GM21786 (cell line): ENCODE data around the gene PRKAR2B.

ENCODE experiments used
- ATAC-seq: cut with Tn5 transposase; IDR thresholded peaks from one replicate; pipeline ENCODE4 v1.9.1; 2021; ENCODE audit not compliant: unreplicated experiment

PRKAR2B gene

DNA sequence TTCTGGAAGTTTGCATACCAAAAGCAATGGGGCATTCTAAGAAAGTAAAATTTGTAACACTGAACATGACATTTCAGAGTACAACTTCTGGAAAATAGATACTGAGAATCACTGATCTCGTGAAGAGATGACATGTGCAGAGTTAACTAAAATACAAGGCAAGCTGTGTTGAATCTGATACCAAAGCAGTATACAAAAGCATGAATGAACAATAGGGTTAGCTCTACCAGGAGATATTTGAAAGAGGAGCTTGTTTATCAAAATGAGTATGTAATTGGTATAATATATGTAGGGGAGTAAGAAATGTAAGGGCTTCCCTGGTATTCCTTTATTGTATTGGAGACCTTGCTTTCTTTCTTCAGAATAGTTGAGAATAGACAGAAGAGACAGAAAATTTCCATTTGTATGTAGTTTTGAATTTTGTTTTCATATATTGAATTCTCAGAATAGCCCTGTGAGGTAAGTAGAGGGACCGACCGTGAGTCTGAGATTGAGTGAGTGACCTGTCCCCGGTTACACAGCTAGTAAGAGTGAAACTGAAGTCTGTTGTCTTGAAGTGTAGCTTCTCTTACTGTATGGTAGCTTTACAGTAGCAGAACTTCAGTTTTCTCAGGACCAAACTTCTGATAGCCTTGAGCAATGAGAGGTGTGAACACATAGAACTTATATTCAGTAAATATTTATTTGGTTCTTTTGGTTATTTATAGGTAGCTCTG lies 129.3 kb downstream of the PRKAR2B start:
- peak; percentile 65 for ATAC-seq

DNA sequence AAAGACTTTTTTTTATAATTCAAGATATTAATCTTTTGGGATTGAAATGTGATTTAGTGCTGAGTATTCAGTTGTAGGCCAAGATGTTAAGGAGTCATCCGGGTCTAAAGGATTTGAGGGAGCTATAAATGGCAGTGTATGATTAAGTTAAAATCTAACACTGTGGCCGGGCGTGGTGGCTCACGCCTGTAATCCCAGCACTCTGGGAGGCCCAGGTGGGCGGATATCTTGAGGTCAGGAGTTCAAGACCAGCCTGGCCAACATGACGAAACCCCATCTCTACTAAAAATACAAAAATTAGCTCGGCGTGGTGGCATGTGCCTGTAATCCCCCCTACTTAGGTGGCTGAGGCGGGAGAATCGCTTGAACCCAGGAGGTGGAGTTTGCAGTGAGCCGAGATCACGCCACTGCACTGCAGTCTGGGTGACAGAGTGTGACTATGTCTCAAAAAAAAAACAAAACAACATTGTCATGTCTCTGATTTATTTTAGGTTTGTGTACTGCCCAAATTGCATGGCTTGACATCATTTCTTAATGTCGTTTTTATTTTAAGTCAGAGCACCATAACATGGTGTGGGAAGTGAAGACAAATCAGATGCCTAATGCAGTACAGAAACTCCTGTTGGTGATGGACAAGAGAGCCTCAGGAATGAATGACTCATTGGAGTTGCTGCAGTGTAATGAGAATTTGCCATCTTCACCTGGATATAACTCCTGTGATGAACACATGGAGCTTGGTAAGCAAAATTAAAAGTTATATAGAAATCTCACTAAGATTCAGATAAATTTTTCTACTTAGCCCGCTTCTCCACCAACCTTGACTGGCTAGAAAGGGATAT lies 135.0 kb downstream of the PRKAR2B start:
- ATAC-seq: no peak

DNA sequence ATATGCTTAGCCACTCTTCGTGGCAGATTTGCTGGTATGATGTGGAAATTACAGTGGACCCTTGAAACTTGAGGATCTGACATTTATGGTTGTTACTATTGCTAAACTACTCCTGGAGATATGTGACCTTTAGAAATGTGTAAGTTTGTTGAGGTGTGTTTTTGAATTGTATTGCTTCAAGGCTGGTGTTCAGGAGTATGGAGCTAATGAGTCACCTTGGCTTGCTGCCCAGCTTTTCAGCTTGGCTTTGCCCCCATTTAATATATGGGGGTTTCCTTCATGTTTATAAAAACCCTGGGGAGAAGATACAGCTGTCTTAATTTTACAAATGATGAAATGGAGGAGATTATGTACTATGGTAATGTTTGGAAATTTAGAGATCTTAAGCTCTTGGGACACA lies 135.9 kb downstream of the PRKAR2B start:
- no peak for ATAC-seq

DNA sequence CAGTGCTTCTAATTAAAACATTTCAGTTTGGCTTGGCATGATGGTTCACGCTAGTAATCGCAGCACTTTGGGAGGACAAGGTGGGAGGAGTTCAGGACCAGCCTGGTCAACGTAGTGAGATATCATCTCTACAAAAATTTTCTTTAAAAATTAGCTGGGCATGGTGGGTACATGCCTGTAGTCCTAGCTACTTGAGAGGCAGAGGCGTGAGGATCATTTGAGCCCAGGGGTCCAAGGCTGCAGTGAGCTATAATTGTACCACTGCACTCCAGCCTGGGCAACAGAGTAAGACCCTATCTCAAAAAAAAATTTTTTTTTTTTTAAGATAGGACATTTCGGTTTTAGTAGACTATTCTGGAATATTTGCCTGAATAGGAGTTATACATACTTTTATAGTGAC lies 136.7 kb downstream of the PRKAR2B start:
- ATAC-seq: no peak

DNA sequence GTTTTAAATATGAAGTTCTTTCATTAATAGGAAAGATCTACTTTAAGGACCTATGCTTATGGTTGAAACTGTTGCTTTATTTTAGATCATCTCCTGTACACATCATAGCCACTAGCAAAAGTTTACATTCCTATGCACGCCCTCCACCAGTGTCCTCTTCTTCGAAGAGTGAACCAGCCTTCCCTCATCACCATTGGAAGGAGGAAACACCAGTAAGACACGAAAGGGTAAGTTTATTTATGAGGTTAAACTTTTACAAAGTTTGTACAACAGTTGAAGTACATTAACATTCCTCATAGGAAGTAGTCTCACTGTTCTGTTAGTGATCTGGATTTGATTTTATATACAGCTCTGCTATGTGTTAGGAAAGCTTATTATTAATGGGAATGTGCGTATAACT lies 141.2 kb downstream of the PRKAR2B start:
- no peak for ATAC-seq

DNA sequence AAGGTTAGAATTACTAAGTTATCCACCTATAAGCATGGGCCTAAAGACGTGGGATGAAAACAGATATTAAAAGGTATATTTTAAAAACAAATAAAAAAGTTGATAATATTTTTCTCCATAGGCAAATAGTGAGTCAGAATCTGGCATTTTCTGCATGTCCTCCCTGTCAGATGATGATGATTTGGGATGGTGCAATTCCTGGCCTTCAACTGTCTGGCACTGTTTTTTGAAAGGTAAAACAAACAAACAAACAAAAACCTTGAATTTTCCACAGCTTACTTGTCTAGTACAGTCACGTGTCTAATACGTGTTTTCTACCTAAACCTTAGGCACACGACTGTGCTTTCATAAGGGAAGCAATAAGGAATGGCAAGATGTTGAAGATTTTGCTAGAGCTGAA lies 141.7 kb downstream of the PRKAR2B start:
- ATAC-seq: no peak

DNA sequence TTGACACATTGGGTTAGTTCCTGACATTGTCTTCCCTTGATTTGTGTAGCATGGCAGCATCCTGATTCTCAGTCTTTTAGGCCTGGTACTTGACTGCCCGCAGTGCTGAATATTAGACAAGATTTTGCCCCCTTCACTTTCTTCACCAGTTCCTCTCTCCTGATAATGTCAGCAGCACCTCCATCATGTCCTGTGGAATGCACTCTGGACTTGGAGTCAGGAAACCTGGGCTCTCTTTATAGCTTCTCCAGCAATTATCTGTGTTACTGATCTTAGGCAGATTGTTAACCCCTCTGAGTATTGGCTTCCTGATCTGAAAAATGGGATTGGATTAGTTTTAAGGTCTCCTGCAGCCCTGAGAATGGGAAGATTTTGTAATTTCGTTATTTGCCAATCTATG lies 143.3 kb downstream of the PRKAR2B start:
- ATAC-seq: no peak

DNA sequence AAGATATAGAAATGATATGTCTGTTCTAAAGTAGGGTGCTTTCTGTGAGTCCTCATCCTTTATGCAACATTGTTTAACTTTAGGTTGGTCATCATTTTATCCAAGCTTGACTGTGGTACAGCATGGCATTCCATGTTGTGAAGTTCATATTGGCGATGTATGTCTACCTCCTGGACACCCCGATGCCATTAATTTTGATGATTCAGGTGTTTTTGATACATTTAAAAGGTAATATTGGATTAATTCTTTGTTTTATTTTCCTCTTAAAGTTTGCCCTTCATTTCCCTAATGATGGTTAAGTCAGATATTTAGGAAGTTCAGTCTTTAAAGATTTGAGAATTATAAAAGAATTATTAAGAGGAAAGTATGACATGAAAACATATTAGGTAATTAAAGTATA lies 145.6 kb downstream of the PRKAR2B start:
- ATAC-seq: no peak

DNA sequence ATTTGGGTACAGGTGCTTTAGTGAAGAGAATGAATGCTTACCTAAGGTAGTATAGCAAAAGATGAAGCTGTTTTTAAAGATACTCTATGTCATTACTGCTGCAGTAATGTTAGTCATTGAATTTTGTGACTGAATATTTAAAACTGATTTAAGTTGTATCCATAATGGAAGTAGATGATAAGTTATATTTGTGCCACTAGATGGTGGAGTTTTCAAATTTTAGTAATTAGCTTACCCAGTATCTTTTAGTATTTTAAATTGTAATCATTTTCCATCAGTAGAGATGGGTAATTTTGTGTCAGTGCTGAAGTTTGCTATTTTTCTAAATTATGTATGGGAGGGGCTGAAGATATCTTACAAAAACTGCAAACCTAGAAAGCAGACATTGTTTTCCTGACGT lies 149.5 kb downstream of the PRKAR2B start:
- ATAC-seq: no peak

DNA sequence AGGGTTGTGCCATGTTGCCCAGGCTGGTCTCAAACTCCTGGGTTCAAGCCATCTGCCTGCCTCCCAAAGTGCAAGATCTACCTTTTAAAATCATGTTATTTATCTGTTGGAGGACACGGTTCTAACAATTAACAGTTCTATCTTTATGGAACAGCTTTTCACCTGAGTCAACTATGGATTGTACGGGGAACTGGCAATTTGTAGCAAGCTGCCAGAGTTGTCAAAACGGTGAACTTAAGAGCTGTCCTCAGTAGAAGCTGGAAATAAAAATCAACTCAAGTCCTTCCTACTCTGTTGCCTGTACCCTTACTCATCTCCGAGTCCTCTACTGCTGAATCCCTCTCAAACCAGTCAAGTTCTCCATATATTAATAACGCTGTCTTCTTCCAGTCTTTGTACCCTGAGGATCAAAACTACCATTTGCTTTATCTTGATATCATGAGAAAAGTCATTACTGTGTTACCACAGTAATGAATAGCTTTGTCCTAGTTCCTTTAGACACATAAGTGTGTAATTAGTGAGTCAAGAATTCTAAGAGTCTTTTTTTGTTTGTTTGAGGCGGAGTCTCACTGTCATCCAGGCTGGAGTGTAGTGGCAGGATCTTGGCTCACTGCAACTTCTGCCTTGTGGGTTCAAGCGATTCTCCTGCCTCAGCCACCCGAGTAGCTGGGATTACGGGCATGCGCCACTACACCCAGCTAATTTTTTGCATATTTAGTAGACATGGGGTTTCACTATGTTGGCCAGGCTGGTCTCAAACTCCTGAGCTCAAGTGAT lies 152.5 kb downstream of the PRKAR2B start:
- no peak for ATAC-seq

DNA sequence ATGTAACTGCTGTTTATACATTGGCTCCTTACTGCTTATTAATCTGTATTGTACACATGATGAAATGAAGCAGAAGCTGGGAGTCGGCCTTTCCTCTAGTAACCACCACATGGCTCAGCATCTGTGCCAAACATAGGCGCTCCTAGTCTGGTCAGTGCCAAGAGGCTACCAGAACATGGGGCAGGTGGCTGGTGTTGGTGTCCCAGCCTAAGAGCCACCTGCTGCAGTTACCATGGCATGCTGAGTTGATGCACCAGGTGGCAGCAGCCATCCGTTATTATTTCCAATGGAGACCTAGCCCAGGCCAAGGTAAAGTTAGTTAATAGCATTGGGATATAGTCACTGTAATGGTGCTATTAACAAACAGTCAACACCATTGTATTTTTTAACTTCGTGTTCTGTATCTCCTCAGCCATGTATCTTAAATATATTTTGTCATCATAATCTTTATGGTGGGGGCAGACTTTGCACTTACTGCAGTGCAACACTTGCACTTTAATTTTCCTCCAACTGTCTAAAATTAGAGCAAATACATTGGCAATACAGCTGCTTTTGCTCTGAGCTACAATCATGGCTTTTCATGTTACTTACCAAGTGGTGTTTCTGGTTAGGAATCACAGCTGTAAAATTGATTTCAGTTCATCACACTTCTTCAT lies 157.4 kb downstream of the PRKAR2B start:
- ATAC-seq: no peak

DNA sequence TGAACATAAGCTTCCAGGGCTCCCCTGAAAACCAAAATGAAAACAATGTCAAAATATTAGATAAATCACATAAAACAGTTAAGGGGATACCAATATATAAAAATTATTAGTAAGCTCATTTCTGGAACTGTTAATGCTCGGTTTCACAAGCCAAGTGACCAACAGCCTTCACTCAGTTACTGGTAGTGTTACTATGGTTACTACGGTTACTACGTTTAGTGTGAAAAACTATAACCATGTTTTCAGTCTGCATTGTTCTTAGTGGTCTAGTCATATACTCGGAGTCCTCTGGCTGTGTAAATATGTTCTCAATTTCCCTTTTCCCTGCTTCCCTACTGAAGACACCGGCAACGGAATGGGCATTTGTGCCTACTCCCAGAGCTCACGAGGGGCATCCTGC lies 159.1 kb downstream of the PRKAR2B start:
- no peak for ATAC-seq

DNA sequence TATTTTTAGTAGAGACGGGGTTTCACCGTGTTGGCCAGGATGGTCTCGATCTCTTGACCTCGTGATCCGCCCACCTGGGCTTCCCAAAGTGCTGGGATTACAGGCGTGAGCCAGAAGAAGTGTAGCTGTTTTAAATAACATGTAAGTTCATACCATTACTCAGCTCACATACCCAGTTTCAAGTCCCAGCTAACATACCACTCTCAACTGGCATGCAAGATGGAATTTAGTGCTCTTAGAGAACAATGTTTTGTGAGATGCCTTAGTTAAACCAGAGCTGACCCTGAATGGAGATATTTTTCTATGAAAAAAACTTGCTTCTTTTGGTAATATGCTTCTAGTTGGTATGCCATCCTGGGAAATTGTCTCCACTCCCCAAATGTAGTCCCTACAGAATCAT lies 161.6 kb downstream of the PRKAR2B start:
- ATAC-seq: no peak

DNA sequence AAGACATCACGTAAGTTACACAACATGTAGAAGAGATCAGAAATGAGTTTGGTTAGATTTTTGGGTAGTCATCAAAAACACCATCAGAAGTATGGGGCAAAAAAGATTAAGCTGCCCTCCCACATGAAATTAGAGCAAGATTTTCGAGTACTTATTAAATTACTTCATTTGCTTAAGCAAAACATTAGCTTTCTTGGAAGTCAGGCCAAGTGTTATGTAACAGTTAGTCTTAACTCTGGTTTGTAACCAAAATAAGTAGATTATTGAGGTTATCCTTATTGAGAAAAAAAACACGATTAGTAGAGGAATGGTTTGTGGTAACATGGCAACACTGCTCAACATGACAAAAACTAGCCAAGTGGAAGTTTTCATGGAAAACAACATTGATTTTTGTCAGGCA lies 162.2 kb downstream of the PRKAR2B start:
- no peak for ATAC-seq

DNA sequence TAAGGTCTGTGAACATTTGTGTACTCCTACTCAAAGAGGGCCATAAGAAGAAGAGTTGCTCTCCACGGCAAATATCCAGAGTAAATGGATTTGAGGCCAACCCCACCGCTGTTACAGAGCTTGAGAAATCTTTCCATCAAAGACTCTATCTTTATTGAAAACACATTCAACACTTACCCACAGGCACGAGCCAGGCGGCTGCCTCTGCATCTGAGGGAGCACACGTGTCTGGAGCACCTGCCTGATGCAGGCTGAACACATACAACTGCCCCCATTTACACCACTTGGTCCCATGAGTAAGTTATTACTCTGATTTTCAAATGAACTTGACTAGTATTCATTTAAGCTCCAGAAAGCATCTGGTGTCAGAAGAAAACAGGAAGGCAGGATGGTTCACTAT lies 163.0 kb downstream of the PRKAR2B start:
- no peak for ATAC-seq

DNA sequence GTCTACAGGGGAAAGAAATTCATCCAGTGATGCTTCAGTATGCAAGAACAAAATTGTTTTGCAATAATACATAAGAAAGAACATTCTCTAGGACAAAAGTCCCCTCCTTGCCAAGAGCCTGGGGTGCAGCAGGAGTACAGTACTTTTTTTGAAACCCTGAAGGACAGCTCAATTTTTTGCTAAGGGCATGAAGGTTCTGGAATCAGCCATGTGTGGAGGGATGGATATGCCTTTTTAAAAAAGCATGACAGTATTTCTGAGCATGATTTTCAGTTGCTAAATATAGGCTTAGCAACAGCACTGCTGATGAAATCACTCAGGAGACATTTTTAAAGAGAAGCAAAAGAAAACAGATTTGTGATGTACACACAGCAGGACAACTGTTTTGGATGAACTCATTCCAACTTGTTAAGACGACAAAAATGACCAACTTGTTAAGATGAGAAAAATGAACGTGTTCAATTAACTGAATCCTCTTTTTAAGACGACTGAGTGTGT lies 163.6 kb downstream of the PRKAR2B start:
- no peak for ATAC-seq

DNA sequence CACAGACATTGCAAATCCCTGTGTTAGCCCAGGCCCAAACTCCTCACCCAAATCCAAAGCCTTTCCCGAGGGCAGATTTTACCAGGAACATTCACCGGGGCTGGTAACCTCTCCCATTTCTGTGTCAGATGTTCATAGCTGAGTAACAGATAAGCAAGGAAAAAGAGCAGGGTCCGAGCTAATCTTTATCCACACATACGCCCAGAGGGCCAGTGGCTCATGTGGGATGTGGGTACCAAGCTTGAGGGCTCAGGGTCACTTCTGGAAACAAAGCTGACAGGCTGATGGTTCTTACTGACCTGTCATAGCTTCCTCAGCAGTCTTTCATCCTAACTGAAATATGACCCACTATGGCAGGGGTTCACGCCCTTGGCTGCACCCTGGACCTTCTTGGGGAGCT lies 164.1 kb downstream of the PRKAR2B start:
- ATAC-seq: no peak

DNA sequence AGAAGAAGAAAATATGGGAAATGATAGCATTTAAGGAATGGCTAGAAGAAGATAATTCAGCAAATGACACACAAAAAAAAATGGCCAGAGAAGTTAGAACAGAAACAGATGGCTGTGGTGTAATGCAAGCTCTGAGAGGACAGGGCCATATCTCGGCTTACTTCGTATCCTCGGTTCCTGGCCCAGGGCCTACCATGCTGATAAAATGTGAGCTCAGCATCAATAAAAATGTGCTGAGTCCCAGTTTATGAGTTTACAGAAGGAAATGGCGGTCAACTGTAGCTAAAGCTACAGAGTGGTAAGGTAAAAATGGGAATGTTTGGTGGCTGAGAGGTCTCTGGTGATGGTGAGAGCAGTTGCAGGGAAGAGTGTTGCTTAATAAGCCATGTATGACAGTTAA lies 165.1 kb downstream of the PRKAR2B start:
- ATAC-seq: no peak

DNA sequence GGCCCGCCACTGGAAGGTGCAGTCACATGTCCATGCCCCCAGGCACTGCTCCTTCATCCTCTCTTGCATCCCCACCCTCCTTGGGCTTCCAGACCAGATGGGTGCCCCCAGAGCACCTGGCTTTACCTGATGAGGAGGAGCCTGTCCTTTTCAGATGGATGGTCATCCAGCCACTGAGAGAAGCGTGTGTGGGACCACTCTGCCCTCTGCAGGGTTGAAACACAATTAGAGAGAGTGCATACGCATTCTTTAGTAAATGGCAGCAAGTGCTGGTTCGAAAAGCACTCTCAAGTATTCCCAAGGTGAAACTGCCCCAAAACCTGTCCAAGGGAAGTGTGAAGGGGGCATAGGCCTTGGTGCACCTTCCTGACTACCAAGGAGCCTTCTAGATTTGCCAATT lies 165.9 kb downstream of the PRKAR2B start:
- ATAC-seq: no peak
